HepG2 (cell line): ENCODE data around the gene DEDD2.

Experiments
- CCAR2 ChIP-seq: fragments of 200-400 bp; formaldehyde crosslinking; optimal IDR thresholded peaks from 2 replicates; pipeline ENCODE3; 2018; ENCODE audit warnings: low read depth, mild to moderate bottlenecking, low read length, moderate library complexity
- CTCF ChIP-seq: sonication (generic); formaldehyde crosslinking; IDR thresholded peaks from 2 replicates; pipeline ENCODE4 v1.5.0; 2020; ENCODE audit warnings: mild to moderate bottlenecking, missing genetic modification reagents, moderate library complexity
- ETV5 ChIP-seq: IDR thresholded peaks from 2 replicates; pipeline ENCODE4 v1.6.1; 2018; ENCODE audit warnings: missing biosample characterization, missing genetic modification reagents, inconsistent platforms, borderline replicate concordance
- EZH2 ChIP-seq: conservative IDR thresholded peaks from 2 replicates; pipeline ENCODE4 v1.6.1; 2012; ENCODE audit warnings: mild to moderate bottlenecking, low read depth, low read length, moderate library complexity
- MYC ChIP-seq: sonication (generic); formaldehyde crosslinking; IDR thresholded peaks from 2 replicates; pipeline ENCODE4 v1.9.0; 2021; ENCODE audit warnings: missing genetic modification reagents, borderline replicate concordance
- NFATC3 ChIP-seq: sonication (generic); formaldehyde crosslinking; IDR thresholded peaks from 2 replicates; pipeline ENCODE4 v1.5.1; 2020; ENCODE audit warnings: mild to moderate bottlenecking, missing genetic modification reagents
- SOX5 ChIP-seq: IDR thresholded peaks from 2 replicates; pipeline ENCODE4 v1.6.1; 2016; ENCODE audit warnings: borderline replicate concordance
- XRCC5 ChIP-seq: fragments of 200-400 bp; formaldehyde crosslinking; optimal IDR thresholded peaks from 2 replicates; pipeline ENCODE3; 2017; ENCODE audit warnings: mild to moderate bottlenecking, low read length
- ZKSCAN8 ChIP-seq: IDR thresholded peaks from 2 replicates; pipeline ENCODE4 v1.6.1; 2016; ENCODE audit warnings: borderline replicate concordance, missing genetic modification reagents, missing compliant biosample characterization
- ZNF792 ChIP-seq: IDR thresholded peaks from 2 replicates; pipeline ENCODE4 v1.6.1; 2016

GRCh38 chr19:42165146-42165545 lies 52.3 kb downstream of the DEDD2 start:
- TF ChIP-seq XRCC5 (no peak), SOX5 (CRISPR knock-in tag) (no peak), CCAR2 (no peak), ETV5 (CRISPR knock-in tag) (no peak), CTCF (CRISPR knock-in tag) (no peak), MYC (CRISPR knock-in tag) (no peak), NFATC3 (CRISPR knock-in tag) (no peak), EZH2 (no peak), ZNF792 (CRISPR knock-in tag) (no peak), ZKSCAN8 (CRISPR knock-in tag) (no peak)
